GM12878 (cell line): ENCODE measurements around the gene CLPTM1L. TPM values are rescaled to one million over a fixed set of nuclear protein-coding genes. Genes with fewer than 3 reads are reported as not detected.

Source experiments
- ATAC-seq: fragments of 200-7000 bp; cut with Tn5 transposase; 3 replicates; pipeline ENCODE4 v1.9.1; 2020; ENCODE audit warnings: mild to moderate bottlenecking, moderate library complexity
- BruUV-seq: library from RNA; stranded (reverse); fragments of 400-500 nt; replicated peaks from 2 replicates; lab custom pipeline; 2021; lab: Mats Ljungman, UMichigan
- CTCF ChIA-PET: fragments of 300-600 bp; sonication (Branson Sonifier 250); formaldehyde crosslinking; extraction: SDS; loops from one replicate; lab custom pipeline; 2021; ENCODE audit warnings: inconsistent platforms; lab: Yijun Ruan, JAX
- POLR2A ChIA-PET: fragments of 350-600 bp; formaldehyde crosslinking; extraction: SDS; loops from one replicate; lab custom pipeline; 2021; ENCODE audit warnings: inconsistent platforms; lab: Charles Lee
- RAD21 ChIA-PET: fragments of 300-600 bp; sonication (Branson Sonifier 250); formaldehyde crosslinking; loops from one replicate; lab custom pipeline; 2023; ENCODE audit warnings: antibody characterized with exemption; ENCODE audit not compliant: unreplicated experiment; lab: Charles Lee
- SMC1A ChIA-PET: fragments of 300-600 bp; sonication (Branson Sonifier 250); formaldehyde crosslinking; loops from one replicate; lab custom pipeline; 2023; ENCODE audit not compliant: unreplicated experiment, uncharacterized antibody; lab: Charles Lee
- DNase-seq: peaks from one replicate; pipeline ENCODE4 v3.0.0-alpha.2; 2011; ENCODE audit warnings: low read depth, low spot score
- FAIRE-seq: peaks from 3 replicates; lab custom pipeline; 2011; peaks lifted over from hg19 to GRCh38; lab: Jason Lieb, UNC
- H2AFZ ChIP-seq: 2 replicates; pipeline ENCODE4 v1.6.0; 2011; ENCODE audit warnings: low read depth, low read length, control low read depth; ENCODE audit not compliant: control insufficient read depth
- H3K27ac ChIP-seq: 2 replicates; pipeline ENCODE4 v1.5.1; 2011; ENCODE audit warnings: control low read depth; ENCODE audit not compliant: control insufficient read depth, insufficient read depth
- H3K27me3 ChIP-seq, 2 experiments: replicated peaks in 1 of 2; 2 replicates each; pipeline versions ENCODE4 v1.6.0 to v1.6.1; 2011; ENCODE audit warnings: low read length in 1 of 2; ENCODE audit not compliant: control insufficient read depth in 2 of 2, insufficient read depth in 2 of 2
- H3K36me3 ChIP-seq, 2 experiments: 2 replicates each; pipeline ENCODE4 v1.5.1; 2011; ENCODE audit warnings: low read length in 1 of 2; ENCODE audit not compliant: control insufficient read depth in 2 of 2, insufficient read depth in 2 of 2
- H3K4me1 ChIP-seq: 2 replicates; pipeline ENCODE4 v1.6.1; 2011; ENCODE audit warnings: mild to moderate bottlenecking, low read length, moderate library complexity, mixed read lengths; ENCODE audit not compliant: control insufficient read depth, insufficient read depth
- H3K4me2 ChIP-seq: 2 replicates; pipeline ENCODE4 v1.6.0; 2011; ENCODE audit warnings: control low read depth; ENCODE audit not compliant: control insufficient read depth, insufficient read depth
- H3K4me3 ChIP-seq: fragments of 200-600 bp; sonication (generic); 2 replicates; pipeline ENCODE4 v1.5.1; 2016
- H3K79me2 ChIP-seq: 2 replicates; pipeline ENCODE4 v1.6.0; 2011; ENCODE audit warnings: low read length; ENCODE audit not compliant: control insufficient read depth, insufficient read depth
- H3K9ac ChIP-seq: 2 replicates; pipeline ENCODE4 v1.8.0; 2011; ENCODE audit warnings: low read length, control low read depth, mixed read lengths; ENCODE audit not compliant: control insufficient read depth, insufficient read depth
- H3K9me3 ChIP-seq: replicated peaks from 3 replicates; pipeline ENCODE4 v1.5.1; 2011; ENCODE audit warnings: mild to moderate bottlenecking, low read length; ENCODE audit not compliant: control insufficient read depth, insufficient read depth
- H4K20me1 ChIP-seq: 2 replicates; pipeline ENCODE4 v1.6.0; 2011; ENCODE audit not compliant: control insufficient read depth, insufficient read depth
- BHLHE40 ChIP-seq, 2 experiments: fragments of 450-650 bp in 1 of 2; IDR thresholded peaks; 2 replicates each; pipeline ENCODE4 v1.6.1; 2011 to 2017; ENCODE audit warnings: low read depth in 2 of 2, borderline replicate concordance in 1 of 2, improper control_type of control experiment in 1 of 2, low read length in 1 of 2, mild to moderate bottlenecking in 1 of 2
- CEBPZ ChIP-seq: fragments of 150-350 bp; IDR thresholded peaks from 2 replicates; pipeline ENCODE4 v1.6.1; 2016; ENCODE audit warnings: low read depth, low read length
- CTCF ChIP-seq, 3 experiments: IDR thresholded peaks in 2 of 3; conservative IDR thresholded peaks in 1 of 3; 2 replicates each; pipeline ENCODE4 v1.5.1; 2011; ENCODE audit warnings: low read depth in 3 of 3, low read length in 3 of 3, mild to moderate bottlenecking in 3 of 3, control low read depth in 2 of 3, moderate library complexity in 2 of 3, inconsistent platforms in 1 of 3, mixed read lengths in 1 of 3; ENCODE audit not compliant: control insufficient read depth in 2 of 3, insufficient read depth in 1 of 3; ENCODE audit errors: extremely low read depth in 1 of 3
- EGR1 ChIP-seq, 2 experiments: IDR thresholded peaks; 1 replicate in 1 of 2; 2 replicates in 1 of 2; pipeline ENCODE4 v1.6.1; 2011 to 2012; ENCODE audit warnings: low read depth in 2 of 2, low read length in 2 of 2, borderline replicate concordance in 1 of 2, mild to moderate bottlenecking in 1 of 2, moderate library complexity in 1 of 2
- HDAC2 ChIP-seq: fragments of 200-600 bp; sonication (generic); IDR thresholded peaks from 2 replicates; pipeline ENCODE4 v1.6.1; 2017
- IKZF1 ChIP-seq: fragments of 450-650 bp; conservative IDR thresholded peaks from 2 replicates; pipeline ENCODE4 v1.6.1; 2017; ENCODE audit warnings: antibody characterized with exemption, mild to moderate bottlenecking
- JUNB ChIP-seq: IDR thresholded peaks from 2 replicates; pipeline ENCODE4 v1.6.1; 2016; ENCODE audit warnings: antibody characterized with exemption, mild to moderate bottlenecking
- MLLT1 ChIP-seq: fragments of 450-650 bp; IDR thresholded peaks from 2 replicates; pipeline ENCODE4 v1.6.1; 2016; ENCODE audit warnings: mild to moderate bottlenecking
- NFYB ChIP-seq: IDR thresholded peaks from 2 replicates; pipeline ENCODE4 v1.6.1; 2011; ENCODE audit warnings: low read depth, mild to moderate bottlenecking, low read length, improper control_type of control experiment, moderate library complexity; ENCODE audit not compliant: insufficient read depth
- SMC3 ChIP-seq: IDR thresholded peaks from 2 replicates; pipeline ENCODE4 v1.6.1; 2011; ENCODE audit warnings: low read length, improper control_type of control experiment, borderline replicate concordance
- SUZ12 ChIP-seq: fragments of 200-600 bp; sonication (generic); IDR thresholded peaks from one replicate; pipeline ENCODE4 v1.6.1; 2018; ENCODE audit warnings: antibody characterized with exemption, mild to moderate bottlenecking; ENCODE audit not compliant: unreplicated experiment
- TAF1 ChIP-seq: IDR thresholded peaks from 2 replicates; pipeline ENCODE4 v1.6.1; 2011; ENCODE audit warnings: mild to moderate bottlenecking, low read depth, low read length, borderline replicate concordance
- TARDBP ChIP-seq: IDR thresholded peaks from 2 replicates; pipeline ENCODE4 v1.6.1; 2016; ENCODE audit warnings: borderline replicate concordance
- TCF3 ChIP-seq: IDR thresholded peaks from 2 replicates; pipeline ENCODE4 v1.6.1; 2012; ENCODE audit warnings: low read depth, mild to moderate bottlenecking, low read length, borderline replicate concordance; ENCODE audit not compliant: insufficient read depth
- ZBED1 ChIP-seq: IDR thresholded peaks from 2 replicates; pipeline ENCODE4 v1.6.1; 2016; ENCODE audit warnings: borderline replicate concordance
- WGBS: methylation state at CpG from one replicate; pipeline ENCODE4 v1.1.6; 2016; ENCODE audit warnings: low lambda C conversion rate; ENCODE audit not compliant: insufficient replicate concordance, insufficient coverage; ENCODE audit errors: missing lambda C conversion rate; 5-methylcytosine and 5-hydroxymethylcytosine counted together
- in situ Hi-C: fragments of 300-500 bp; cut with MboI; formaldehyde crosslinking; loops from 9 replicates; pipeline ENCODE4 v1.14.3; 2018; ENCODE audit warnings: mixed read lengths
- intact Hi-C: fragments of 100-400 bp; cut with micrococcal nuclease; formaldehyde crosslinking; loops from one replicate; pipeline ENCODE4 v1.14.2; 2022; ENCODE audit not compliant: unreplicated experiment
- polyA plus RNA-seq, 11 experiments: library from polyadenylated mRNA; depleted of rRNA in 4 of 11; unstranded in 6 of 11; stranded (reverse) in 5 of 11; fragments of >200 nt; fragmentation: Nextera tagmentation in 4 of 11; fragmentation: Illumina TruSeq in 1 of 11; extraction: Ambion mirVana in 4 of 11; extraction: Trizol in 1 of 11; gene quantifications; 1 replicate in 1 of 11; 2 replicates in 10 of 11; pipeline versions ENCODE4 v1.2.1 to v1.2.3, GENCODE V29; 2011 to 2016; ENCODE audit warnings: inconsistent platforms in 2 of 11, missing spikeins in 2 of 11, low read depth in 1 of 11
- total RNA-seq, 4 experiments: library from RNA; depleted of rRNA in 3 of 4; stranded (reverse); fragments of >200 nt in 3 of 4; fragmentation: Illumina TruSeq in 1 of 4; extraction: Trizol in 1 of 4; gene quantifications; 2 replicates each; pipeline versions ENCODE4 v1.2.1 to v1.2.3, GENCODE V29; 2013 to 2021

CLPTM1L gene
- total and polyA plus RNA-seq, 10 of the 15 experiments (the other 5 are each of a cell fraction or from before 2014, with no cell fraction given) = 2.9 to 278 (median 135) TPM

- ChIA-PET SMC1A (interaction anchor here (1.4 kb wide), 1 partner anchor 166 kb away, joined by 3 read pairs; no protein-coding TSS in a partner anchor), POLR2A (no interaction called here), CTCF (interaction anchor here (1.3 to 1.6 kb wide), 2 partner anchors 262 to 265 kb away, joined by 4 to 6 read pairs; no protein-coding TSS in a partner anchor), RAD21 (interaction anchor here (0.6 kb wide), 1 partner anchor 9 kb away, joined by 3 read pairs; no protein-coding TSS in a partner anchor)
- Histone ChIP-seq H4K20me1 (no peaks in the 10 kb centered on the region; the same call in 1 of the 2 replicates), H3K4me3 (no peak overlapping the region), H2AFZ (peak overlapping the region; percentile 11; the same call in 1 of the 2 replicates), H3K27me3 (peaks cover 1 to 2% of the 10 kb centered on the region in 2 experiments; a peak in 2 of 4 replicates), H3K36me3 (no peaks in the 10 kb centered on the region), H3K4me1 (no peaks in the 10 kb centered on the region), H3K79me2 (no peaks in the 10 kb centered on the region), H3K9ac (no peak overlapping the region), H3K27ac (no peak overlapping the region), H3K4me2 (peak overlapping the region; percentile 31; the same call in 1 of the 2 replicates), H3K9me3 (peaks cover 1% of the 10 kb centered on the region; the same call in 1 of the 3 replicates)
- ATAC-seq (peak; percentile 96), FAIRE-seq (peak; percentile 7), DNase-seq (no peak)
- intact Hi-C loops = loop anchor here (1.0 kb wide), 1 partner anchor 261 kb away; no protein-coding TSS in a partner anchor
- no TSS peak for BruUV-seq
- in situ Hi-C loops = no loop called here
- 40% methylated on average over 27 of the region's 34 CpGs for WGBS
- no peak for TF ChIP-seq ZBED1
- TF ChIP-seq TAF1 = no peak
- TF ChIP-seq BHLHE40 (IDR thresholded peaks at IDR 0.05; ENCODE audit: borderline replicate concordance in 1 of 2, low read depth in 2 of 2, low read length in 1 of 2) = 0 out of 4 replicates have a peak, but pooled peaks of 1 of the 2 experiments have one; percentile 20
- TF ChIP-seq TARDBP = no peak
- no peak for TF ChIP-seq TCF3
- TF ChIP-seq CEBPZ = no peak
- peak; percentile 62 for TF ChIP-seq NFYB
- TF ChIP-seq EGR1 (IDR thresholded peaks at IDR 0.05; ENCODE audit: borderline replicate concordance in 1 of 2, low read depth in 2 of 2, low read length in 2 of 2) = peak in 1 of 2 experiments; percentile 53; a peak in 1 of 3 replicates
- TF ChIP-seq SUZ12 = no peak
- TF ChIP-seq IKZF1 = 0 out of 2 replicates have a peak, but pooled peaks have one; percentile 19
- TF ChIP-seq HDAC2 = no peak
- no peak for TF ChIP-seq MLLT1
- TF ChIP-seq SMC3 = peak; percentile 50; the same call in 1 of the 2 replicates
- TF ChIP-seq JUNB = no peak
- TF ChIP-seq CTCF (IDR thresholded peaks at IDR 0.05 in 2 of 3, conservative IDR thresholded peaks at IDR 0.05 in 1 of 3; ENCODE audit: control insufficient read depth in 2 of 3, extremely low read depth in 1 of 3, insufficient read depth in 1 of 3, low read depth in 3 of 3, low read length in 3 of 3) = peak; percentile 43 to 64 (median 63); a peak in 5 of 6 replicates
Measured at GRCh38 chr5:1380011-1380817, 35.3 kb upstream of the CLPTM1L start.
